ENCODE data around the gene PDIA5.

DNA sequence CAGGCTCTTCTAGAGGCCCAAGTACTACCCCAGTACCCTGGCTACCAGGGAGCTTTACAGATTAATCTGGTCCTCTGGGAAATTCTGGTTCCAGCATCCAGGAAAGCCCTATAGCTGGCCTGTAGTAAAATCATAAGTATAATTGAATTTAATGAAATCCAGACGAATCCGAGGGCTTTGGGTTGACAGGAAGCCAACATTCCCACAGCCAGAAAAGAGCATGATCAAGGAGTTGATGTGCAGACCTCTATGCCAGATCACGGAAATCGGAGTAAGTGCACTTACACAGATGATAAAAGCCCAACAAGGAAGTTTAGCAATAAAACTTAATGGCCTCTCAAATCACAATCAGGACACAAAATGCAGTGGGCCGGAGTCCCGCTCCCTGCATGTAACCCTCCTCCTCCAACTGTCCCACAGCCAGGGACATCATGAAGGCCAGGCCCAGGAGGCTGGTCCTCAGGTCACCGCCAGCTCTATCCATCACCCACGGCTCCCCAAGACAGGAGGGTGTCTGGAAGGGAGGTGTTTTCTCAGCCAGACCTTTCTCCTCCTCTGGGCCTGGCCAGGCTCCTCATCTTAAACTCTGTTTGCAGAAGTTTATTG, 72.1 kb downstream of the PDIA5 start:
- TF ChIP-seq, protein P1, sequence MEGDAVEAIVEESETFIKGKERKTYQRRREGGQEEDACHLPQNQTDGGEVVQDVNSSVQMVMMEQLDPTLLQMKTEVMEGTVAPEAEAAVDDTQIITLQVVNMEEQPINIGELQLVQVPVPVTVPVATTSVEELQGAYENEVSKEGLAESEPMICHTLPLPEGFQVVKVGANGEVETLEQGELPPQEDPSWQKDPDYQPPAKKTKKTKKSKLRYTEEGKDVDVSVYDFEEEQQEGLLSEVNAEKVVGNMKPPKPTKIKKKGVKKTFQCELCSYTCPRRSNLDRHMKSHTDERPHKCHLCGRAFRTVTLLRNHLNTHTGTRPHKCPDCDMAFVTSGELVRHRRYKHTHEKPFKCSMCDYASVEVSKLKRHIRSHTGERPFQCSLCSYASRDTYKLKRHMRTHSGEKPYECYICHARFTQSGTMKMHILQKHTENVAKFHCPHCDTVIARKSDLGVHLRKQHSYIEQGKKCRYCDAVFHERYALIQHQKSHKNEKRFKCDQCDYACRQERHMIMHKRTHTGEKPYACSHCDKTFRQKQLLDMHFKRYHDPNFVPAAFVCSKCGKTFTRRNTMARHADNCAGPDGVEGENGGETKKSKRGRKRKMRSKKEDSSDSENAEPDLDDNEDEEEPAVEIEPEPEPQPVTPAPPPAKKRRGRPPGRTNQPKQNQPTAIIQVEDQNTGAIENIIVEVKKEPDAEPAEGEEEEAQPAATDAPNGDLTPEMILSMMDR (IDR thresholded peaks at IDR 0.05): no peak
- no peak for TF ChIP-seq POLR2AphosphoS5 (IDR thresholded peaks at IDR 0.05)
